HG03159 (cell line): ENCODE measurements around the gene RBM28.

Experiments
- ATAC-seq: cut with Tn5 transposase; IDR thresholded peaks from one replicate; pipeline ENCODE4 v1.9.1; 2021; ENCODE audit warnings: mild to moderate bottlenecking, moderate library complexity; ENCODE audit not compliant: unreplicated experiment

The RBM28 gene

GRCh38 chr7:128350708-128351295 is 7.1 kb upstream of the RBM28 start:
- ATAC-seq: no peak

GRCh38 chr7:128349466-128349825 is 5.7 kb upstream of the RBM28 start:
- no peak for ATAC-seq

GRCh38 chr7:128347647-128348097 is 4.0 kb upstream of the RBM28 start:
- no peak for ATAC-seq

- ATAC-seq: no peak
These were observed 695 bp upstream of the RBM28 start for GRCh38 chr7:128344431-128344774.

GRCh38 chr7:128341733-128342132 is 2.0 kb downstream of the RBM28 start:
- no peak for ATAC-seq

DNA sequence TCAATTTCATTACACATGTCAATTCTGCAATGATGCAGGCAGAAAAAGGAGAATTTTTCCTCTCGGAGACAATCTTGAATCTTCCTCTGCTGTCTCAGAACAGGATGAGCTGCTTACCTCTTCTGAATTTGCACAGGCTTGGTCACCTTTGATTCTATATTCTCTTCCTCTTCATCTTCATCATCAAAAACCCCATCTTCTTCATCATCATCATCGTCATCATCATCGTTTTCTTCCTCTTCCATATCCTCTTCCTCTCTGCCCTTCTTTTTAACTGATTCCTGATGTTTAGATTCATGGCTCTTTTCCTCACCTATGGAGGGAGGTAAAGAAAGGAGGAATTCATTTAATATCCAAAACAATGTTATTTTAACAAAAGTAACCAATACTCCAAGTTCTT is 8.0 kb downstream of the RBM28 start:
- no peak for ATAC-seq

- ATAC-seq: no peak
These were observed 19.4 kb downstream of the RBM28 start for GRCh38 chr7:128324368-128324680.

GRCh38 chr7:128323459-128324367 is 20.0 kb downstream of the RBM28 start:
- ATAC-seq: no peak

- no peak for ATAC-seq
These were observed 20.7 kb downstream of the RBM28 start for GRCh38 chr7:128323040-128323439.

- ATAC-seq: no peak
These were observed 21.6 kb downstream of the RBM28 start for GRCh38 chr7:128322040-128322643.

GRCh38 chr7:128321044-128321422 is 22.7 kb downstream of the RBM28 start:
- ATAC-seq: no peak

- no peak for ATAC-seq
These were observed 25.0 kb downstream of the RBM28 start for GRCh38 chr7:128318691-128319090.

DNA sequence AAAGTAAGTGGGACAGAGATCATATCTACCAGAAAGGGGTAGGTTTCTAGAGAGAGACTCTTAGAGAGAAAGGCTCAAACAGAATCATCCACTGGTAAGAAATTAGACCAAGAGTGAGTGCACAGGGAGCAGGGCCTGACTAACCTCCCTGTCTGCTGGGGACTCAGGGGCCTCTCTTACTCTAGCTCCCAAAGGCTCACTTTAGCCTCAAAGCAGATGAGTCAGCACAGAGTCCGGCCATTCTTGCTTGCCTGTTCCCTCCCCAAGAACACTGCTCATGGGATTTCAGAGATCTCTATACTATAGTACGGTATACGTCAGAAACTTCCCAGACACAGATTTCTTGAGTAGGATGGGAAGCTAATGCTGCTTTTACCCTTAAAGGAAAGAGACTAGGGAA is 32.7 kb downstream of the RBM28 start:
- no peak for ATAC-seq

DNA sequence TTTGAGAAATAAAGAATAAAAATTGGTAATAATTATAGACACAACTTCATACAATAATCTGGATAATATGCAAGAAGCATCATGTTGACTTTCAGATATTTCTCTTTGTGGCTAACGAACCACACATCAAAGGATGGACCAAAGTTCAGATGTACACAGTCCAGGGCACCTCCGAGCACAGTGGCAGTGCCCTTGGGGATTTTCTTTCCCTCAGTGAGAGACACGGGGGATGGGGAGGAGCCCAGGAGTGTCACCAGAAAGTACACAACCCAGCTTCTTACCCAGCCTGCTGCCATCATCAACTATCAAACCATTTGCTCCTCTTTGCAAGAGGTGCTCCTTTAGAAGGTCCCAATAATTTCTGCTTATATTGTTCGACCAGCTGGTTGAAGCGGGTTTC is 33.2 kb downstream of the RBM28 start:
- ATAC-seq: no peak

- no peak for ATAC-seq
These were observed 33.7 kb downstream of the RBM28 start for GRCh38 chr7:128309976-128310375.

DNA sequence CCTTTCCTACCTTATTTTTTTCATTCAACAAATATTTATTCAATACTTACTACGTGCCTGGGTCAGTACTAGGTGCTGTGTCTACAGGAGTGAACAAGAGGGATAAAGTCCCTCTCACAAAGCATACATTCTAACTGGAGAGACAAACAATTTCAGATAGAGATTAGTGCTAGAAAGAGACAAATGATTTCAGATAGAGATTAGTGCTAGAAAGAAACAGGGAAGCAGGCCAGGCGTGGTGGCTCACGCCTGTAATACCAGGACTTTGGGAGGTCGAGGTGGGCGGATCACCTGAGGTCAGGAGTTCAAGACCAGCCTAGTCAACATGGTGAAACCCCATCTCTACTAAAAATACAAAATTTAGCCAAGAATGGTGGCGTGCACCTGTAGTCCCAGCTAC is 34.6 kb downstream of the RBM28 start:
- ATAC-seq: no peak

DNA sequence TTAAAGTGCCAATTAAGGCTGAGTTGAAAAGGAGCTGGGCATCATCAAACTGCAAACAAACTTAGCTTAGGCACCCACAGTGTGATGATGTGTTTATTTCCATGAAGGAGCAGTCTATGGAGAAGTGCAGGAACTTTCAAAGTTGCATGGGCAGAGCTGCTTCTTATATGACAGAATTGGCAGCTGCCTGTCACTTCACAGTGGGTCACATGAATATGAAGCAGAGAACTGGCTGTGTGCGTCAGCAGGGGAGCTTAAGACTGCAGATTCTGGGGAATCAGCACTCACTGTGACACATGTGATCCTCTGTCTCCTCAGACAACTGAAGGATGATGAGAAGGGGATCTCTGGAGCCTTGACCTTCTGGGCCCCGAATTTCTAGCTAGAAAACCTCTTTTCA is 36.6 kb downstream of the RBM28 start:
- no peak for ATAC-seq

DNA sequence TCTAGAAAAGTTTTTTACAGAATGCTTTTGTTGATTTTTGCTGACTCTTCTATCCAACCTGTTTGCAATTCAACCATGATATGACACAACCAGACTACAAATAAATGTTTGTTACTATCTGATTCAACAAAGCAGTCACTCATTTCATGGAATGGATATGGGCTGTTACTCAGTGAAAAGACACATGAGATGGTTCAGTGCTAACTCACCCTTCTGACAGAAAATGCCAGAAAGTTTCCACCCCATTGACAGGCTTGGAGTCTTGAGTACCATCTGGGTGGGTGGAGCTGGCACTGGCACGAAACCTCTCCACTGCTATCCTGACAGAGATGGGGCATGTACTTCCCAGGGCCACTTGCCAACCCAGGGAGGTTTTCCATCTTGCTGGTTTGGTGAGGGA is 39.5 kb downstream of the RBM28 start:
- ATAC-seq: no peak

DNA sequence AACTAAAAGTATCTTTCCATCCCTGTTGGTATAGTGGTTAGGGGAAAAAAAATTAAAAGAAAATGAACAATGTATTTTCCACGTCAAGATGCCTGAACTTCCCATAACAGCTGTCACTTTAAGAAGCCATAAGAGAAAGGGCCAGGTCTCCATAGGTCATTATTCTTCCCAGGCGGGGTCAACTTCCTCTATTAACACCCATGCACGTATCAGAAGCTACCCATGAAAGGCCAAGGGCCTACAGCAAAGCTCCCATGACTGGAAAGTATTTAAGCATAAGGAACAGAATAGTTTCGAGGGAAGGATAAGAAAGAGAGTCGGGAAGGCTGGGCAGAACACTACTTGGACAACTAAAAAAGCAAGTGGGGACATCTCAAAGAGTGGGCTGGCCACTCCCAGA is 40.1 kb downstream of the RBM28 start:
- ATAC-seq: no peak

GRCh38 chr7:128303133-128303532 is 40.6 kb downstream of the RBM28 start:
- ATAC-seq: no peak

DNA sequence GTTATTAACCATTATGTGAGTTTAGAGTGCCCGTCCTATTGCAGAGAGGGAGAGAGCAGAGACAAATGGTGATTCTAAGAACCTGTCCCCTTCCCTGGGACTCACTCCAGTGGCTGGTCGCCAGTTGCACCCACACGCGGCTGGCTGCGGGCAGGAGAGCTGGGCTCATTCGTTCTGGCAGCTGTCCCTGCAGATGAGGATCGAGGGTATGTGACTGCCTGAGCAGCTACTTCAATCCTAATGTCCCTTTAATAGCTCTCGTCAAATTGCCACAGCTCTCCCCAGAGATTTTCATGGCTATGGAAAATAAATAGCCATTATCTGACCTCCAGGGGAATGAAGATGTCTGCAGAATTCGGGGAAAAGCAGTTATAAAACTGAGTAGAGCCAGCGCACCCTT is 41.6 kb downstream of the RBM28 start:
- ATAC-seq: no peak

GRCh38 chr7:128299109-128299607 is 44.5 kb downstream of the RBM28 start:
- ATAC-seq: no peak
